ENCODE data around the gene SLC28A3.
A peak's percentile ranks its signal among the peaks of the same experiment; 100 is the strongest.

The SLC28A3 gene

DNA sequence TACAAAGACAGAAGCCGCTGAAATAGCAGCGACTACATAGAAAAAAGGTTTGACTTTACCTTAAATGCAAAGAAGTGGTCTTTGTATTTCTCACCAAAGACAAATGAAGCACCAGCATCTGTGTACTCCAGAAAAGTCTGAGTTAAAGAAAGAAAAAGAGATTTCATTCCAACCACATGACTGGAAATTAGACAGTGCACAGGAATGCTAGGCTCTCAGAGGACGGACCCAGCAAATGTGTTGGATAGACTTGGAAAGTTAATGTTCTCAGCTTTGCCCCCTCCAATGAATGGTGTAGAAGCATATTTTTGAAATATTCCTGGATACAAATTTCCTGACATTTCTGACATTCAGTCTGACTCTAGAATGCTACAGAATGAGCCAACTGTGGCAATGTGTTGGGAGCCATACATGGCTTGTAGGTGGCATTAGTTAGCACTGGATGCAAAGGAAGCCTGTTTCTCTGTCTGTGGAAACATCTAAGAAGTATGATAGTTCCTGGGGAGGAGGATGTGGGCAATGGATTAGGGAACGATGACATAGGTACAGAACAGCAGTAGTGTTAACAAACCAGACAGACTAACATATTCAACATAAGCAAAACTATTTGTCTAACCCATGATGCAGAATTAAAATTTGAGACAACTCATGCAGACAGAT lies 43.3 kb downstream of the SLC28A3 start:
- DNase-seq: no peak

DNA sequence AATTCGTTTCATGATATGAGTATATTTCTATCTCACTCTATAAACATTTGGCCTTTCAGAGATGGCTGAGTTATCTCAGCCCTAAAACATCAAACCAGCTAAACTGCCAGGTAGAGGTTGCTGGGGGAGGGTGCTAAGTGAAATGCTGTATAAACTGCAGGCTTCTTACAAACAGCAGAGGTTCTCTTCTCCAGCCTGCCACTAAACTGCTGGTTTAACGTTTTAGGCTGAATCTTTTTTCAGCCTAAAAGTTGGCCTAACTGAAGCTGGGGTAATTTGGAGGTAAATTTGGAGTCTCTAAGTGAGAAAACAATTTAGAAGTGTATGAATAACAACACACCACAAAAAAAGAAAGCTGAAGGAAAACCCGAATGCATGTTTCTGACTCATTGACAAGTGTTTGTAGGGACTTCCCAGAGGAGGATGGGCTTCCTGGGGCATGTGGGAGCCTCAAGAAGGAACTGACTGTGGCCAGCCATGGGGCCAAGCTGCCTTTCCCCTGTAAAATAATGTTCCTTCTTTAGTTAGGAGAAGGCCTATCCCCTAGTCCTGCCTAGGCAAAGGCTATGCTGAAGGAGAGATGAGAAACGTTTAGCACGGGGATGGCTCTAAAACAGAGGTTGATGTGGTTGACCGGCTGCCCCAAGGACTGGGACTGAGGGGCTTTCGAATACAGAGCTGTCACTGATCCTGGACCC lies 44.3 kb downstream of the SLC28A3 start:
- DNase-seq: no peak

DNA sequence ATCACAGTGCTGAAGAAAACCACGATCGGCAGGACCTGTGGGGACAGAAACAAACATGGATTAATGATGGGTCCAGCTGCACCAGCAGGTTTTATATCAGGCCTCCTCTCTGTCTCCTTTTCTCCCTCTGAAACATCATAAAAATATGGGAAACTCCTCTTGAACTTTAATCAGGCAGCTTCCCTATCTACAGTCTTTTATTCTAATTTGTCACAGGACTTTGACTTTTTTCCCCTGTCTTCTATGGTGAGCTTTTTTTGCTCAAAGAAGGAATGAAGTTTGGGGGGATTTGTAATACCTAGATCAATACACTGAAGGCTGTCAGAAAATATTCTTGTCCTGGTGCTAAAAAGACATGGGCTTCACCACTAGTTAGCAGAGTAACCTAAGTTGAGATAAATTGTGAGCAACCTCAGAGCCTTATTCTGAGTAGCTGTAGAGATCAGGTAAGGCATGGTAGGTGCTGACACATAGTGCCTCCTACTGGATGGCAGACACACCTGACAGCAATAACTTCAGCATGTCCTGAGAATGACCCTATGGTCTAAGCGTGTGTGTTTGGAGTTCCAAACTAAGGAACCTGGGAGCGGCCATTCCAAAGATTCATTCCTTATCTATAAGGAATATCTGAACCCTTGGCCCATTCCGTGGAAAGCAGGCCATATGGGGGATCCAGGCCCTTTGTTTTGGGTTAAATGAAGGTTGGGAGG lies 46.2 kb downstream of the SLC28A3 start:
- no peak for DNase-seq

DNA sequence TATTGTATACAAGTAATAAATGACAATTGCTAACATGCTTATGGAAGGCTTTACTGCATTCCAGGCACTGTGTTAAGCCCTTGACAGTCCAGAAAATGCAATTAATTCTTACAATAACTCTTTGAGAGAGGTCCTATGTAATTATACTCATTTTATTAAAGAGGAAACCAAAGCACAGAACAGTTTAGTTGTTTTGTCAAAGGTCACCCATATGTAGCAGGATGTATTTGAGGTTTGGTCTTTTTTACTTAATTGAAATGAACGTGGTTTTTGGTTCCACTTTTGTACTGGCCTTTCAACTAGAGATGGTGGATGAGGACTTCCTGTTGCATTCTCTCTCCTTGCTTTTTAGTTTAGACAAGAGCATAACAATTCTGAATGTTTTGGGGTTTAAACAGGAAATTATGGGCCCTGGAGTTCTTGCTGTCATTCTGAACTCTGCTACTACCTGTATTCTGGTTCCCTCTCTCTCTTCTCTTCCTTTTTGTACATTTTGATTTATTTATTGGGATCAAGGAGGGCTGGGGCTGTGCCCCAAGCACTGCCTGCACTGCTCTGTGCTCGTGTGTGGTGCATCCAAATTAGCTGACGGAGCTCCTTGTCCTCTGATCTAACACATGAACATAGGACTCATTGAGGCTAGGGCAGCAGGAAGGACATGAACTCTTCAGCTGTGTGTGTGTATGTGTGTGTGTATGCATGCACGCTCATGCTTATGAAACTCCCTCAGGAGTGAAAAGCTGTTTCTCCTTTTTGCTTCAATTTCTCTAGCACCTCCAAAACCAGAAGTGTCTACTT lies 47.4 kb downstream of the SLC28A3 start:
- no peak for DNase-seq

DNA sequence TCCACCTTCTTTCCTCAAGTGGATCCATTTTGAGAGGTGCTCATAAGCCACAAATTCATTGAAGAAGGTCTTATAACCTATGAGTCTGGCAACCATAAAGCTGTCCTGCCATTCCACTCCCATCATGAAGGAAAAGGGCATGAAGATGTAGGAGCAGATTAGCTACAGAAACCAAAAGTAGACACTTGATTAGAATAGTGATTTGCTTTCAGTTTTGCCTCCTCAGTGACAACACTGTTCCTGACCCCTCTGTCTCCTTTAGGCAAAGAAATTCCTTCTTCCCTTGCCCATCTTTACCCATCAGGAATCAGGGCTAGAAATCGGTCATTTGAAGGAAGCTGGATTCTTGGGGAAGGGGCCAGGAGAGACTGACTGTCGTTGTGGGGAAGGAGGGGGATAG lies 55.2 kb downstream of the SLC28A3 start:
- DNase-seq: no peak

DNA sequence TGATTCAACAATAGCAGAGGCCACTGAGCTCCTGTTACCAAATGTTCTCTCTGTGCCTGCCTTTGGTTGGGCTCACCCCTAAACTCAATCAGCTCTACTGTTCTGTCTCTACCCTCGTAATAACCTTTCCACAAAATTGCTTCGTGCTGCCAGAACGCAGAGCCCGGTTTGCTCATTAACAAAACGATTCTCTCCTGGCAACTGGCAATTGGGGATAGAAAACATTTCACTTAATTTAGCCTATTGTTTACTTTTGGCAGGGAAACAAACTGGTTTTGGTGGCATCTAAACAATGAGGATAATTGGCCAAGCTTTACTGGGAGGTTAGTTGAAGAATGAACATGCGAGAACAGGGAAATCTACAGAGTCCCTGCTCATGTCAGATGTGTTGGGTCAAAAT lies 56.6 kb downstream of the SLC28A3 start:
- no peak for DNase-seq

DNA sequence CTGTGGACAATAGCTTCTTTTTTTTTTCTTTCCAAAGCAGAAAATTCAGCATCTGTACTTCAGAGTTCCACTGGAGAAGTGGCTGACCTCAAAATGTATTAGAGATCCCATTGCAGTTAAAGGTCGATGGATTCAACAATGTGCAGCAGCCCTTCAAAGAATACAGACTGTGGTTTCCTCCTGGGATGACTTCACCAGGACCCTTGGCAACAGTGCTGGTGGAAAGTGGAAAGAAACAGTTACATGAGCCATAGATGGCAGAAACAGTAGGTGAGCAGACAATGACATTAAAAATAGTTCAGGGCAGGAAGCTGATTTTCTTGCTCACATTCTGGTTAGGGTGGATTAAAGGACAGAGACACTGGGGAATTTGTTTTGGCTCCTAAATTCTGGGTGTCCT lies 62.4 kb downstream of the SLC28A3 start:
- DNase-seq: no peak

DNA sequence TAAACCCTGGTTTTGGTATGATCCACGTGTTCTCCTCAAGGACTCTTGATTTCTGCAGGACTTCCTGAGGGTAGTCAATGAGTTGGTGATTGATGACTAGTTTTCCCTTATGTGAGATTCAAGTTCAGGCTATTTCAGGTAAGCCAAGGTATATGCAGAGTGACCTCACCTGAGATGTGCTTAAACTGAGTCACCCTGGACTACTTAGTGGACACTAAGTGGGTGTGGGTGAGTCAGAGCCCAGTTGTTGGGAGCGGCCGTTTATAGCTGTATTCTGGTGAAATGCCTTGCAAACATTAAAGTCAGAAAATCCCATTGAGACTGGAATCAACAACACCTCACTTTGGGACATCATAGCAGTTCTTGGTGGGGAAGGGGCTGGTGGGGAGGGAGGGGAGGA lies 62.9 kb downstream of the SLC28A3 start:
- DNase-seq: no peak

DNA sequence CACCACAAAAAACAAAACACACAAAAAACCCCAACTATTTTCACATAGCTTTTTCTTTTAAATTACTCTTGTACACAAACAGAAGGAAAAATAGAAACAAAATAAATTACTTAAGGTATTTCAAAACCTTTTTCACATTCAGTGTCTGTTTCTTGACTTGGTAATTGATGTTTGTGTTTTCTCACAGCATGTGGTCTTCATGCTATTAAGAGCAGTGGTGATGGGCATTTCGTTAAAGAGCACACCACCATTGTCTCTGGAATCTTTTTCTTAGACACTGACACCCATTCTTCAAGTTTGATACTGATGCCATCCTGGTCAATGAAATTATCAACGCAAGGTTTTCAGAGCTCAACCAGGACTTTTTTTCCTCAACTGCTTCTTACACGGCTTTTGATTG lies 63.8 kb downstream of the SLC28A3 start:
- no peak for DNase-seq

DNA sequence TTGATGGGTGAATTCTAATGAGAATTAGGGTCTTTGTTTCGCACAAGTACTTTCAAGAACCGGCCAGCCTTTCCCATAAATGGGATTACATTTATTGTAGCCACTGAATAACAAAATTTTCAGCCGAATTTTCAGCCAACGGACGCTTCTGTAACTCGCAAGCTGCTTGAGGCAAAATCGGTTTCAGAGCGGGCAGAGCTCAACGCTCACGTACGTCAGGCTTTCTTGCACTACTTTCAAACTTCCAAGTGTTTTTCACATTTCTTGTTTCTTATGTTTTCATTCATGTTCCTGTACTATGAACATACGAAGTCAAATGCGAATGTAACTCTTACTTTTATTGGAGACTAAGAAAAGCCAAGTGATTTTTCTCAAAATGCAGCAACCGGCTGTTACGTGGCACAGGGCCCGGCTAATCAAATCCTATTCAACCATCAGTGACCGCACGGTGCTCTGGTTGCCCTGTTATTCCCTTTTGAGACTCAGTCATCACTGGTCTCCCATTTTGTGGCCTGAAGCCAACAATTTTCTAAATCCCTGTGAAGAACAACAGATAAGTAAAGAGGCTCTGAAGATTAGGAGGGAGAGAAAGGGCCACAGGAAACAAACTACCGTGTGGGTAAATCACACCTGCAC lies 68.5 kb downstream of the SLC28A3 start:
- DNase-seq: peak; percentile 12 to 65

DNA sequence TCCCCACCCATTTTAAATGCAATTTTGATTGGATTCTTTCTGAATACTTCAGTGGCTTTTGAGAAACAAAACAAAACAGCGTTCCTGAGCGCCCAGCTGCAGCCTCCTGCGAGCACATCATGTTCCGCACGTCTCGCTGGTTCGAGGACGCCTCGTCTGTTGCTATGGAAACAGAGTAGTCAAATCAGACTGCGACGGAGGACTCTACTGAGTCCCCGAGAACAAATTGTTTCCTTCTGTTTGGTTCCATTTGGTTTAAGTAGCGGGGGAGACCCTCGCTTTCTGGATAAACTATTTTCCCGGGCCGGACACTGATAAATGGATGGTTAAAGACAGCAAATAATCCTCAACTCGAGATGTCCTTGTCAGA lies 69.0 kb downstream of the SLC28A3 start:
- DNase-seq: peak; percentile 11 to 73

DNA sequence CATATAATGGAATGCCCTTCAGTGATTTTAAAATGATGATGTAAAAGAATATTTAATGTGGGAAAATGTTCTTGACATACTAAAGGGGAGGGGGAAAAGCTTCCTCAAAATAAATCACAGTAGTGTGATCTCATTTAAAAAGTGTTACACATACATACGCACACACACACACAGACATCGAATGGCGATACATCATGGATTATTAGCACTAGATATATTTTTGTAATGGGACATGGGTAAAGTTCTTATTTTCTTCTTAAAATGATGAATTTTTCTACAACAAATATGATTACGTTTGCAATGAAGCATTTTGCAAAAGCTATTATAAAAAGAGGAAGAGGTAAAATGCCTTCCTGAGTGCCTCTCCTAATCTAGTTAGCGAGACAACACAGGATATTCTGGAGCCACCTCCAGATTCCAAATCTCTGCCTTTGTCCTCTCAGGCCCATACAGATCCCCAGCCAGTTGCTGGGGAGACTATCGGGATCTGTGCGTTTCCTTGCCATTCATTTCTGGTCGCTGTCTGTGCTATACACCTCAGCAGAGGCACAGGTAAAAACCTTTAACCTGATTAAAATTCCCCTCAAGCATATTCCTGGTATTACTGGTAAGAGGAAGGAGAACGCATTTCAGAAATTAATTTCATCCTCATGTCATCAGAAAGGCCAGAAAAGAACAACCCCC lies 69.6 kb downstream of the SLC28A3 start:
- DNase-seq: peak in 1 of 2 experiments; percentile 21

DNA sequence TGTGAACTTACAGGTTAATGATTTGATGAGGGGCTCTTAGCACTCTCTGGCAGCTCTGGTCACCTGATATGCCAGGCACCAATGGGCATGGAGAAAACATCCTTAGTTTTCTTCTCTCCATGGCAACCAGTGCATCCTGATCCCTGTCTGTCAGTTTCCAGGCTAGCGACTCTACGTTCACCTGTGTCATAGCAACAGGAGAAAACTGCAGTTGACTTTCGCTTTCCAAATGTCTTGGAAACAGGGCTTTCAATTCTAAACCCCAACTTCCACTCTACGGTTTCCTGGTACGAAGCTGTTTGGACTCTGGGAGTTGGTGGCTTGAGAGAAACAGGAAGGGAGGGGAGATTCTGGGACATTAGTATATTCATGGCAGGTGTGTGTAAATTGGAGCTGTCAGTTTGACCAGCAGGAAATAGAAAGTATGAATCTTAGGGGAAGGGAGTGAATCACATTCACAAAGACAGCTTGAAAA lies 74.4 kb downstream of the SLC28A3 start:
- peak in 1 of 2 experiments; percentile 46 for DNase-seq

DNA sequence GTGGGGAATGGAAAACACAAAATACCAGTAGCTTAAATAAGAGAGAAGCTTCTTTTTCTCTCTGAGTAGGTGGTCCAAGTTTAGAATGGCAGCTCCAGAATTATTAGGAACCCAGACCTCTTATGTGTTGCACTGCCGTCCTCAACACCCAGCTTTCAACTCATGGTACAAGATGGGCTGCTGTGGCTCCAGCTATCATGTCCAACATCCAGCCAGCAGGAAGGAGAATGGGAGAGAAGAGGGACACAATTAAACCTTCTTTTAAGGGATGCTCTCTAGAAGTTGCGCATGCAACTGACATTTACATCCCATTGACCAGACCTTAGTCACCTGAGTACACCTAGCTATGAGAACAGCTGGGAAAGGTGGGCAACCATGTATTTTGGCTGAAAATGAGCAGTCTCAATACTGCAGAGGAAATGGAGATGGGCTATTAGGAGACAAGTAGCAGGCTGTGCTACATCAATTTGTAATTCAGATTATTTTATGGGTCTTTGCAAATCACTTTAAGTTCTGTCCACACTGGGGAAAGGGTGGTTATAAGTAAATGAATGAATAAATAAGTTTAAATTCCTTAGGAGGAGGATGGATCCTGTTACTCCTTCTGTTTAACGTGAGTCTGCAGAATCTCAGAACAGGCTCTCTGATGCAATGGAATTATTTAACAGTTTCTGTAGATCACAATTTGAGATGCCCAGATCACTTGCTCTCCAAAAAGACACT lies 76.1 kb downstream of the SLC28A3 start:
- DNase-seq: no peak

DNA sequence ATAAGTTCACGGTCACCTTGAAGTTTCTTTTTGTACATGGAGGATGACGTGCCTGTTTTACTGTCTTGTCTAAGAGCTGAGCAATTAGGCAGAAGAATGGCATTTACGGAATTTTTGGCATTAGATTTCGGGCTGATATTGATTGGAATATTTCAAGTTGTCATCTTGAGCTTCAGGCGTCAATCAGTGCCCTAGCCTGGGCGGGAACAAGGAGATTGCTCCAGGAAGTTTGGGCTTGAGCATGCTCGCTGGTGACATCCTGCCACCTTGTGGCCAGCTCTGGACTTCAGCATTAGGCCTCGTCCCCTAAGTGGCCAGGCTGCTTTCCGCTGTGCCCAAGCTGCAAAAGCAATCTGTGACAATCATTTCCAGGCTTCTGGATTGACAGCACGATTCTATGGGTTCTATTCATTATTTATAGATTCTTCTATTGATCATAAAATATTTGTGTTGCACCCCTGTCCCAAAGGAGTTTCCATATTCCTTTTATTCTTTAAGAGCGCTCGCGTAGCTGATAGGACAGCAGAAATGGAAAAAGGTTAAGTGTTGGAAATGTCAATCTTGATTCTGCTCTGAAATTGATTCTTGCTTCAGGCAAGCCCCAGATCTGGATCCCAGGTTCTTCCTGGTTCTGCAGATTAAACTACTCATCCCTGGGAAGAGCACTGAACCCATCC lies 79.3 kb downstream of the SLC28A3 start:
- DNase-seq: peak; percentile 4 to 62

DNA sequence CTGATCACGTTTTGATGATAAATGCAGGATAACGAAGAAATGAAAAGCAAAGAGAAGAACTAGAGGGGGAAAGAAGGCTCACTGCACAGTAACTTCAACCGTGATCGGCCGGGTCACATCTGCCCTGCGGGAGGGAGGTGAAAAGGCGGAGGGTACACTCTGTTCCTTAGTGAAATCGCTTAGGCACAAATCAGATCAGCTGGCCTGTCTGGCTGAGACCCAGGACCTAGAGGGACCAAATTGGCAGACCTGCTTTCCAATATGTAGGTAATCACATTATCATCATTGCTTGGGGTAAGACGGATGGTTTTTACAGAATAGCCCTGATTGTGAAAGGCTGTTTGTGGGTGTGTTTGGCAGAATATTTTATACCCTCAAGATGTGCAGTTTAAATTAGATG lies 82.2 kb downstream of the SLC28A3 start:
- DNase-seq: no peak

DNA sequence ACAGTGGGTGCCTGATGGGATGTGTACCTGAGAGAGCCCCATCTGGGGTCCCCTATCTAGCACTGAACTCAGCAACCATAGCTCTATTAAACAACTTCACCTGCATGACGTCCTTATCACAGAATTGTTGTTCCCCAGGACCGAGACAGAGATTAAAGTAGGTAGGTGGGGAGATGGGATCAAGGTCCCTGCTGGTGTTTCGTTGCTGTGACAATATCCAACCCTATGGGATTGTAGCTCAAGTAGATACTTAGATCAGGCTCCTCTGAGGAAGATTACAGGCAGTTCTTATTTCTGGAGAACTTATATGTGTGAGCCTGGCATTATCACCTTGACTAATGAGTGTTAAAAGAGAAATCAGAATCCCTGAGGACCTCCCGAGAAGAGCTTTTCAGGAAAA lies 84.9 kb downstream of the SLC28A3 start:
- DNase-seq: no peak

DNA sequence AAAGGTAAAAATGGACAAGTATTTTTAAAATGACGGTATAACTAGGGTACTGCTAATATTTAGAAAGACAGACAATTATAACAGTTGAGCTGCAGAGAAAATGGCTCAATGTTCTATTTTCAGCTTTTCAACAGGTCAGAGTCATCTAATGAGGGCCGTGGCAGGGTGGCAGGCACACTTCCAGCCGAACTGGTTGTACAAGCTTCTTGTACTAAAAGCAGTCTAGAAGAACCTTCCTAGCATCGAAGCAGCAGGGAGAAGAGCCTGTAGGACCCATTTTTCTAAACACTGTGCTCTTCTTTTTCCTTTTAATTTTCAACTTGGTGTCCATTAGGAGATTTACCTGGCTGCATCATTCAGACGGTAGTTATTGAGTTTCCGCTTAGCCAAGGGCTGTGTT lies 85.6 kb downstream of the SLC28A3 start:
- no peak for DNase-seq

DNA sequence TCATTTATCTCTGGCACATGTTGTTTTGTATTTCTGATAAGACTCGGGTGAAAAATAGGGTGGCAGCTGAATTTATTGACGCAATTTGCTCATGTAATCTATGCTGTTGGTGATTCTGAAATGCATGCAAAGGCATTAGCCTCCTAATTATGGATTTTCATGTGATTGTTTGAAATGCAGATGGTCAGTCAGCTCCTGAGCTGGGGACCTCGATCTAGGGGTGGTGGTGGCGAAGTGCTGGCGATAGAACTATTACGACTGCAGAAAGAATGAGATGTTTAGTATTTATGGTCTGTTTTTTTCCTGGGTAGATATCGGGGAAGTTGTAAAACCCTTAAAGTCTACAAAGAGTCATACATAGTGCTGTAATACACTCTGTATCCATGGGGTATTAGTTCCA lies 88.6 kb downstream of the SLC28A3 start:
- no peak for DNase-seq

DNA sequence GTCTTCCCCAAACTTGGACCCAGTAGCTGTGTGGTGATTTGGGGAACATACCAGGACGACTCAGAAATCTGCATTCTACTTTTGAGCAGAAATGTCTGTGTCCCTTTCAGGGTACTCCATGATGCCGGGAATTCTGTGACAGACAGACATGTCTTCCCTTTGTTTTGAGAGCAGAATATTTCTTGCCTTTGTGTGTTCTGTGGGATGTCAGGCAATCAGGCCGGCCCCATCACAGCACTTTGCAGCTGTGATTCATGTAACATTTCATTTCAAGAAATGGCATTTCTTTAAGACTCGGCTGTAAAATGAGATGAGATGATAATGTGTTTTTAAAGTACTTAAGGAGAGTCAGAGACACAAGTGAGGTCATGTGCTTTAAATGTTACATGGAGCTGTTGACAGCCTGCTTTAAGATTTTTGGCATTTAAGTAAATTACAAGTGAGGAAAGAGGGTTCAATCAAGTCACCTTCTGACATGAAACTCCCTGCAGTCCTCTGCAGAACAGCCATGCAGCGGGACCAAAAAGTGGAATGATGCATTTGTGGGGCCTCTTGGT lies 98.7 kb downstream of the SLC28A3 start:
- no peak for DNase-seq

DNA sequence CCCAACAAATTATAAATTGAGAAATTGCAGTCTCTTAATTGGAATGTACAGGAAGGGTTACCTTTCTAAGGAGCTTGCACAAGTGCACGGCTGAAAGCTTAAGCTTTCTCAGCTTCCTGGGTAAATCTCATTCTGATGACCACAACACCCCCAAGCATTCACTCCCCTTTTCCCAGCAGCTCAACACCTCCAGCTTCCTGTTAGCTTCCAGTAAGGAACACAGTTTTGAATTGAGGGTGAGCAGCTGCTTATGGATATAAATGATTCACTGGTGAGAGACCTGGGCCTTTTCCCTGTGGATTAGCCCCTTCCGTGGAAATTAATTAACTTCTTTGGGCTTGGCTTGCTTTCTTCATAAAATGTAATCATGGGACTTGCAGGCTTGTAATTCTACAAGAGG lies 101.2 kb downstream of the SLC28A3 start:
- DNase-seq: no peak
